Natural killer cell (primary cell): ENCODE measurements around the gene PCGF3. TPM values are rescaled to one million over a fixed set of nuclear protein-coding genes. Genes with fewer than 3 reads are reported as not detected.
A peak's percentile ranks its signal among the peaks of the same experiment; 100 is the strongest.

Source experiments
- ATAC-seq, 3 donors: fragments of 150-1000 bp in 2 of 3; fragments of 200-7000 bp in 1 of 3; cut with Tn5 transposase; 1 replicate in 1 of 3; 2 replicates in 2 of 3; pipeline ENCODE4 v1.10.0; 2021; ENCODE audit warnings: mild to moderate bottlenecking in 2 of 3, moderate library complexity in 2 of 3
- DNase-seq, 2 donors: peaks; one replicate each; pipeline versions ENCODE4 v3.0.0 to v3.0.0-alpha.2; 2013 to 2021; ENCODE audit warnings: mixed read lengths in 1 of 2
- H3K27ac ChIP-seq: one replicate; pipeline ENCODE4 v1.5.1; 2013; ENCODE audit warnings: mild to moderate bottlenecking, low read length
- H3K27me3 ChIP-seq: one replicate; pipeline ENCODE4 v1.6.1; 2013; ENCODE audit warnings: low read length; ENCODE audit not compliant: control insufficient read depth, insufficient read depth
- H3K36me3 ChIP-seq: one replicate; pipeline ENCODE4 v1.6.1; 2013; ENCODE audit warnings: low read length; ENCODE audit not compliant: control insufficient read depth, insufficient read depth
- H3K4me1 ChIP-seq: one replicate; pipeline ENCODE4 v1.6.1; 2013; ENCODE audit warnings: low read length; ENCODE audit not compliant: control insufficient read depth, insufficient read depth
- H3K4me3 ChIP-seq: one replicate; pipeline ENCODE4 v1.5.1; 2013; ENCODE audit warnings: low read length
- H3K9me3 ChIP-seq: one replicate; pipeline ENCODE4 v1.6.1; 2013; ENCODE audit warnings: low read length; ENCODE audit not compliant: control insufficient read depth, insufficient read depth
- H3K27ac Mint-ChIP-seq, 2 donors: one replicate each; pipeline ENCODE4 v1.8.0; 2022; ENCODE audit warnings: mild to moderate bottlenecking in 2 of 2, mixed read lengths in 2 of 2, moderate library complexity in 1 of 2
- H3K27me3 Mint-ChIP-seq, 2 donors: one replicate each; pipeline ENCODE4 v1.8.0; 2022; ENCODE audit warnings: low read depth in 2 of 2, mixed read lengths in 2 of 2
- H3K36me3 Mint-ChIP-seq: one replicate; pipeline ENCODE4 v1.8.0; 2022; ENCODE audit warnings: mixed read lengths
- H3K4me1 Mint-ChIP-seq, 2 donors: one replicate each; pipeline ENCODE4 v1.8.0; 2022; ENCODE audit warnings: mixed read lengths in 2 of 2
- H3K4me3 Mint-ChIP-seq: one replicate; pipeline ENCODE4 v1.8.0; 2022; ENCODE audit warnings: mild to moderate bottlenecking, moderate library complexity, mixed read lengths
- H3K9me3 Mint-ChIP-seq, 2 donors: one replicate each; pipeline ENCODE4 v1.8.0; 2022; ENCODE audit warnings: mixed read lengths in 2 of 2
- CTCF ChIP-seq: fragments of 200-600 bp; IDR thresholded peaks from one replicate; pipeline ENCODE4 v1.8.0; 2022; ENCODE audit warnings: antibody characterized with exemption
- WGBS: methylation state at CpG from one replicate; pipeline ENCODE4 v1.1.7; 2013; ENCODE audit warnings: missing lambda C conversion rate; ENCODE audit not compliant: insufficient coverage; 5-methylcytosine and 5-hydroxymethylcytosine counted together
- intact Hi-C: fragments of 100-400 bp; cut with micrococcal nuclease; formaldehyde crosslinking; loops from one replicate; pipeline ENCODE4 v1.14.2; 2022
- total RNA-seq, 4 donors: library from RNA; stranded (reverse); fragments of 120-200 nt in 1 of 4; gene quantifications; one replicate each; pipeline versions ENCODE4 v1.2.3 to v1.2.4, GENCODE V29; 2013 to 2022

The PCGF3 gene
- total RNA-seq, 3 donors from 2014 or later (not counting 1 experiment from before 2014, with no cell fraction given) = 71.2 to 101 (median 97.2) TPM

GRCh38 chr4:721261-722168 is 15.9 kb downstream of the PCGF3 start:
- Histone ChIP-seq H3K4me3 (no peak overlapping the region), H3K27ac (no peak overlapping the region), H3K9me3 (no peaks in the 10 kb centered on the region), H3K4me1 (peaks cover 7% of the 10 kb centered on the region), H3K36me3 (no peaks in the 10 kb centered on the region), H3K27me3 (no peaks in the 10 kb centered on the region)
- Mint-ChIP-seq H3K27me3 (no peaks in the 10 kb centered on the region), H3K4me1 (peaks cover 32 to 68% of the 10 kb centered on the region in 2 donors), H3K9me3 (no peaks in the 10 kb centered on the region), H3K4me3 (peak overlapping the region; percentile 21), H3K27ac (peak overlapping the region in 1 of 2 donors; percentile 72), H3K36me3 (no peaks in the 10 kb centered on the region)
- DNase-seq (no peak), ATAC-seq (peak in 2 of 3 donors; percentile 38 to 48)
- intact Hi-C loops = no loop called here
- 88% methylated on average over 31 of the region's 31 CpGs for WGBS
- no peak for TF ChIP-seq CTCF

GRCh38 chr4:722169-722725 is 16.6 kb downstream of the PCGF3 start:
- no peaks in the 10 kb centered on the region for H3K36me3 Mint-ChIP-seq
- no peak for TF ChIP-seq CTCF
- peaks cover 4% of the 10 kb centered on the region for H3K4me1 ChIP-seq
- DNase-seq (no peak), ATAC-seq (no peak)
- H3K27ac ChIP-seq = no peak overlapping the region
- intact Hi-C loops = no loop called here
- no peaks in the 10 kb centered on the region for H3K36me3 ChIP-seq
- no peaks in the 10 kb centered on the region for H3K9me3 ChIP-seq
- no peak overlapping the region for H3K4me3 Mint-ChIP-seq
- no peaks in the 10 kb centered on the region for H3K27me3 Mint-ChIP-seq
- H3K9me3 Mint-ChIP-seq = no peaks in the 10 kb centered on the region
- H3K27me3 ChIP-seq = no peaks in the 10 kb centered on the region
- 97% methylated on average over 47 of the region's 47 CpGs for WGBS
- H3K4me3 ChIP-seq = no peak overlapping the region
- H3K4me1 Mint-ChIP-seq = peaks cover 39 to 70% of the 10 kb centered on the region in 2 donors
- H3K27ac Mint-ChIP-seq = peak overlapping the region in 1 of 2 donors; percentile 72

- Histone ChIP-seq H3K9me3 (no peaks in the 10 kb centered on the region), H3K36me3 (no peaks in the 10 kb centered on the region), H3K4me1 (no peaks in the 10 kb centered on the region), H3K4me3 (no peak overlapping the region), H3K27ac (no peak overlapping the region), H3K27me3 (no peaks in the 10 kb centered on the region)
- Mint-ChIP-seq H3K27me3 (no peaks in the 10 kb centered on the region), H3K9me3 (no peaks in the 10 kb centered on the region), H3K36me3 (no peaks in the 10 kb centered on the region), H3K4me3 (no peak overlapping the region), H3K27ac (peak overlapping the region in 1 of 2 donors; percentile 24), H3K4me1 (peaks cover 38 to 69% of the 10 kb centered on the region in 2 donors)
- 98% methylated on average over 61 of the region's 61 CpGs for WGBS
- ATAC-seq (no peak), DNase-seq (no peak)
- intact Hi-C loops = no loop called here
- no peak for TF ChIP-seq CTCF
Observed at GRCh38 chr4:722851-723360, 17.3 kb downstream of the PCGF3 start.
